Daoy (cell line): Measurements from ENCODE around the gene ADGRE3. TPM values are rescaled to one million over a fixed set of nuclear protein-coding genes. Genes with fewer than 3 reads are reported as not detected.
"Not testable (repeated sequence)": the region's sequence is repeated elsewhere in the genome, so short reads cannot be mapped to it uniquely, and the experiment has no call there.

ENCODE experiments used
- DNase-seq: peaks from one replicate; pipeline ENCODE4 v3.0.0-alpha.2; 2015; ENCODE audit warnings: low read depth
- total RNA-seq: library from RNA; depleted of rRNA; stranded (reverse); fragments of >200 nt; shearing (Covaris generic); gene quantifications from 2 replicates; pipeline ENCODE4 v1.2.3, GENCODE V29; 2014; rRNA removed

ADGRE3 gene
- total RNA-seq, 1 experiment from 2014 or later, result not detected

- no peak for DNase-seq
Measured at GRCh38 chr19:14603990-14604387, 70.7 kb downstream of the ADGRE3 start.

GRCh38 chr19:14599548-14600147, 75.0 kb downstream of the ADGRE3 start:
- DNase-seq, result no peak

- DNase-seq, result no peak
Measured at GRCh38 chr19:14595558-14595957, 79.1 kb downstream of the ADGRE3 start.

GRCh38 chr19:14589433-14589832, 85.2 kb downstream of the ADGRE3 start:
- not testable (repeated sequence) for DNase-seq

GRCh38 chr19:14585187-14585586, 89.5 kb downstream of the ADGRE3 start:
- peak; percentile 61 for DNase-seq

GRCh38 chr19:14584372-14584771, 90.3 kb downstream of the ADGRE3 start:
- DNase-seq, result not testable (repeated sequence)

GRCh38 chr19:14582894-14583340, 91.7 kb downstream of the ADGRE3 start, which contains the start of gene CLEC17A:
TSS of gene CLEC17A (plus strand) at chr19:14583084. CDS start at chr19:14583161, 77 bp downstream.
- DNase-seq, result no peak

GRCh38 chr19:14580623-14581237, 93.9 kb downstream of the ADGRE3 start:
- DNase-seq, result no peak

- DNase-seq, result no peak
Measured at GRCh38 chr19:14577885-14578427, 96.7 kb downstream of the ADGRE3 start.

- DNase-seq, result no peak
Measured at GRCh38 chr19:14577264-14577663, 97.4 kb downstream of the ADGRE3 start.

- DNase-seq, result no peak
Measured at GRCh38 chr19:14576363-14576762, 98.3 kb downstream of the ADGRE3 start.

GRCh38 chr19:14575428-14575980, 99.1 kb downstream of the ADGRE3 start:
- no peak for DNase-seq

GRCh38 chr19:14571695-14572490, 102.8 kb downstream of the ADGRE3 start, which contains the start of gene NDUFB7:
TSS of gene NDUFB7 (minus strand) at chr19:14572066. CDS start at chr19:14572000, 66 bp downstream.
- DNase-seq, result peak; percentile 98

- DNase-seq, result no peak
Measured at GRCh38 chr19:14570864-14571527, 103.6 kb downstream of the ADGRE3 start.

Other genes with a start within 250 kb of the ADGRE3 start
- gene PKN1, start 241.5 kb downstream of the ADGRE3 start, total RNA-seq, result 52.6 and 59.2 TPM in 2 replicates
- gene PTGER1, start 199.5 kb downstream of the ADGRE3 start, total RNA-seq, result not detected in 2 replicates
- gene GIPC1, start 178.7 kb downstream of the ADGRE3 start, total RNA-seq, result 71.9 and 107 TPM in 2 replicates
- 87.0 and 98.1 TPM in 2 replicates for gene DNAJB1, start 156.4 kb downstream of the ADGRE3 start, total RNA-seq
- gene TECR, start 145.2 kb downstream of the ADGRE3 start, total RNA-seq, result 33.1 and 39.1 TPM in 2 replicates
- 388 and 435 TPM in 2 replicates for gene NDUFB7, start 102.8 kb downstream of the ADGRE3 start, total RNA-seq
- gene CLEC17A, start 91.8 kb downstream of the ADGRE3 start, total RNA-seq, result 0.42 TPM in 1 of 2 replicates, not detected in the other
- 7.1 and 14.7 TPM in 2 replicates for gene ZNF333, start 15.2 kb upstream of the ADGRE3 start, total RNA-seq
- gene ADGRE2, start 103.7 kb upstream of the ADGRE3 start, total RNA-seq, result 0.09 and 0.17 TPM in 2 replicates
- not detected in 2 replicates for gene OR7A5, start 160.3 kb upstream of the ADGRE3 start, total RNA-seq
- gene OR7C1, start 160.3 kb upstream of the ADGRE3 start, total RNA-seq, result not detected in 2 replicates
- gene OR7A10, start 174.1 kb upstream of the ADGRE3 start, total RNA-seq, result not detected in 2 replicates
- gene OR7A17, start 211.3 kb upstream of the ADGRE3 start, total RNA-seq, result not detected in 2 replicates